ENCODE measurements around the gene PFDN6. TPM values are rescaled to one million over a fixed set of nuclear protein-coding genes. Genes with fewer than 3 reads are reported as not detected.
A peak's percentile ranks its signal among the peaks of the same experiment; 100 is the strongest.

Gene PFDN6
- total RNA-seq, 3 donors from 2014 or later: 37.9 to 50.1 (median 40.2) TPM

DNA sequence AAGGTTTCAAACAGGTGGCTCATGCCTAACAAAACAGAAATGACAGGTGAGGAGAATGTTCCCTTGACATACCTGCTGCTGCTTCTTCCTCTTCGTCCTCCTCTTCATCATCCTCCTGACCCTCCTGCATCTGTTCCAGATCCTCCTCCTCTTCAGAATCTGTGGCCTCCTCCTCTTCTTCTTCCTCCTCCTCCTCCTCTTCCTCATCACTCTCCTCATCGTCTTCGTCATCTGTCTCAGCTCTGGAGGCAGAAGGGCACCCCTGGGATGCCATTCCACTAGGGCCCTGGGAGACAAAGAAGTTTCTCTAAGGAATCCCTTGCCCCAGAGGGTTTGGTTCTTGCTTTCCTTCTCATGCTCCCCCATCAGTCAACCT, 30.5 kb downstream of the PFDN6 start:
- H3K9me3 ChIP-seq: no peaks in the 10 kb centered on the region
- peaks cover 36% of the 10 kb centered on the region for H3K4me1 ChIP-seq (ENCODE audit: low read depth)
- intact Hi-C loops (cut with DNase I, micrococcal nuclease): no loop called here
- DNase-seq (no peak), ATAC-seq (no peak)
- H3K36me3 ChIP-seq (ENCODE audit: low read depth): peaks cover 5% of the 10 kb centered on the region
- TF ChIP-seq, protein P1, sequence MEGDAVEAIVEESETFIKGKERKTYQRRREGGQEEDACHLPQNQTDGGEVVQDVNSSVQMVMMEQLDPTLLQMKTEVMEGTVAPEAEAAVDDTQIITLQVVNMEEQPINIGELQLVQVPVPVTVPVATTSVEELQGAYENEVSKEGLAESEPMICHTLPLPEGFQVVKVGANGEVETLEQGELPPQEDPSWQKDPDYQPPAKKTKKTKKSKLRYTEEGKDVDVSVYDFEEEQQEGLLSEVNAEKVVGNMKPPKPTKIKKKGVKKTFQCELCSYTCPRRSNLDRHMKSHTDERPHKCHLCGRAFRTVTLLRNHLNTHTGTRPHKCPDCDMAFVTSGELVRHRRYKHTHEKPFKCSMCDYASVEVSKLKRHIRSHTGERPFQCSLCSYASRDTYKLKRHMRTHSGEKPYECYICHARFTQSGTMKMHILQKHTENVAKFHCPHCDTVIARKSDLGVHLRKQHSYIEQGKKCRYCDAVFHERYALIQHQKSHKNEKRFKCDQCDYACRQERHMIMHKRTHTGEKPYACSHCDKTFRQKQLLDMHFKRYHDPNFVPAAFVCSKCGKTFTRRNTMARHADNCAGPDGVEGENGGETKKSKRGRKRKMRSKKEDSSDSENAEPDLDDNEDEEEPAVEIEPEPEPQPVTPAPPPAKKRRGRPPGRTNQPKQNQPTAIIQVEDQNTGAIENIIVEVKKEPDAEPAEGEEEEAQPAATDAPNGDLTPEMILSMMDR (IDR thresholded peaks at IDR 0.05): no peak
- no peak overlapping the region for H3K4me3 ChIP-seq

DNA sequence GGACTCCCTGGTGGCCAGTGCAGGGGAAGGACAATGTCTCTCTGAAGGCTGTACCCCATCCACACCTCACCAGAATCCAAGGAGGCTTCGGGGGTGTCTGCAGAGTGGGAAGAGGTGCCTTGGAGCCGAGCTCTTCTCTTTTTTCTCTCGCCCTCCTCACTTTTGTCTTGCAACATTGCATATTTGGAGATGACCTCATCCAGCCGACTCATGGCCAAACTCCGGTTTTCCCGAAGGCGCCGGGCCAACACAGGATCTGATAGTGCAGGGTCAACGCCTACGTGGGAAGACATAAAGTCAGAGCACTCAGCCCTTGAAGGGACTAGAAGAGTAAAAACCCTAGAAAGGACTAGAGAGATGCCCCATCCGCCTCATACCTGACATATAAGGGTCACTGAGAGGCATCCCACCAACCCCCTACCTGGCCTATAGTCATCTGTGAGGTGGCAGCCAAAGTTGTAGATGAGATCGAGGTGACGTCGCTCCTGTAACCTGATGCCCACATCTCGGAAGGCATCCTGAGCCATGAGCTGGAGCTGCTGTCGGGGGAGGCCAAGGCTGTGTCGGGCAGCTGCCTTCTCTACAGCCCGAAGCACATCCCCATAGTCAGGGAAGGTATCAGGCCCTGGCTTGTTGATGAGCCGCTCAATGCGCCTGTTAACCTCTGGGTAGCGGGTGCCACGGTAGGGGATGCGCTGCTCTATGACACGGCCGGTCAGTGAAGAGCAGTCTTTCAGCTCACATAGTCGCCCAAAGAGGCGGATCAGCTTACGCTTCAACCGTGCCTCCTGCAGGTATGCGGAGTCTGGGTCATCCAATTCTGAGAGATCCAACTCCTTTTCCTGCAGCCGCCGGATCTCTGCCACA, 31.1 kb downstream of the PFDN6 start:
- ATAC-seq (no peak), DNase-seq (peak; percentile 38 to 62 (median 44))
- TF ChIP-seq, protein P1 (IDR thresholded peaks at IDR 0.05): no peak
- no peak overlapping the region for H3K4me3 ChIP-seq
- H3K4me1 ChIP-seq (ENCODE audit: low read depth): peaks cover 30% of the 10 kb centered on the region
- no peaks in the 10 kb centered on the region for H3K9me3 ChIP-seq
- H3K36me3 ChIP-seq (ENCODE audit: low read depth): peaks cover 5% of the 10 kb centered on the region
- intact Hi-C loops (cut with DNase I, micrococcal nuclease): no loop called here

DNA sequence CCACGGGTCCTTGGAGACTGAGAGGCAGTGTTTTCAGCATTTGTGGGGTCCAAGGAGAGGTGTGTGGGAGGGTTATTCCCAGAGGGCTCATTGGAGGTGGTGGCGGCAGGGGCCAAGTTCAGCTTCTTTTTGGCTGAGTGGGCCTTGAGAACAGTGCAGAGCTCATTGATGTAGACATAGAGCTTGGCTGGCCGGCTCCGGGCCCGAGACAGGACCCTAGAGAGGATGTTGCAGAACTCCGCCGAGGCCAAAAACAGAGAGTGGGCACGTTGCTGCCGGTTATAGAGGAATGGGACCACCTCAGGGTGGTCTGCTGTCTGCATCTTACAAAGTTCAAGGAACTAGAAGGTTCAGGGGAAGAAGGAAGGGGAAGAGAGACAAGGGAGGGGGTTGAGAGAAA, 31.8 kb downstream of the PFDN6 start:
- no peaks in the 10 kb centered on the region for H3K9me3 ChIP-seq
- ATAC-seq (no peak), DNase-seq (no peak)
- H3K4me3 ChIP-seq: no peak overlapping the region
- peaks cover 5% of the 10 kb centered on the region for H3K36me3 ChIP-seq (ENCODE audit: low read depth)
- intact Hi-C loops (cut with DNase I, micrococcal nuclease): no loop called here
- TF ChIP-seq, protein P1 (IDR thresholded peaks at IDR 0.05): no peak
- peaks cover 30% of the 10 kb centered on the region for H3K4me1 ChIP-seq (ENCODE audit: low read depth)

DNA sequence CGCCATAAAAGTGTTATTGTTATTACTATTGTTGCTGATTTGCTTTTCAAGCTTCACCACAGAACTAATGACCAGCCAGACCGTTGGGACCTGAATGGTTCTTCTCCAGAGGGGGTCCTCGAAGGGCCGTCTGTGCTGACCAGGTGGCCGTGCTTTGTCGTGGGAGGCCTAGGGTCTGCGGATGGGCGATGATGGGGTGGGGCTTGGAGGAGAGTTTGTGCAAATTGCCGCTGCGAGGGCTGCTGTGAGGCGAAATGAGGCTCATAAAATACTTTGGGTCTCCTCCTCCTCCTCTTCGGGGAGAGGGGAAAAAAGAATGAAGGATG, 34.2 kb downstream of the PFDN6 start:
- intact Hi-C loops (cut with DNase I, micrococcal nuclease): no loop called here
- Histone ChIP-seq H3K36me3 (ENCODE audit: low read depth) (peaks cover 5% of the 10 kb centered on the region), H3K4me3 (peak overlapping the region; percentile 54), H3K4me1 (ENCODE audit: low read depth) (peaks cover 22% of the 10 kb centered on the region), H3K9me3 (no peaks in the 10 kb centered on the region)
- TF ChIP-seq, protein P1 (IDR thresholded peaks at IDR 0.05): no peak
- ATAC-seq (no peak), DNase-seq (peak in 1 of 3 donors; percentile 74)

DNA sequence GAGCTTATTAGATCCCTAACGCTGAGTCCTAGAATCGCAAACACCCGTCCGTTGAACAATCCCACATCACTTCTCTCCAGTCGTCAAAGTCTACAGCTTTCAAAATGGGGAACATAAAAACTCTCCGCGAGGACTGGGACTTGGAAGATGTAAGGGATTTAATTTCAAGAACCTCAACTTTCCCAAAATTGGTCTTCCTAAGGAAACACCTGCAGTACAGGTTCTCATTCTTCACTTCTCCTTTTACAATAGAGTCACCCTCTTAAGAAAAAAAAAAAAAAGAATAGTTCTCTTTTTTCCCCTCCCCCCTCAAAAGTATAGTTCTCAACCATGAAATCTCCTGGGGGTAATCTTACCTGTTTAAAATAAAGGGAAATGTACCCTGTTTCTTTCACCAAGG, 34.7 kb downstream of the PFDN6 start:
- peaks cover 5% of the 10 kb centered on the region for H3K36me3 ChIP-seq (ENCODE audit: low read depth)
- DNase-seq: peak in 1 of 3 donors; percentile 33
- intact Hi-C loops (cut with DNase I, micrococcal nuclease): no loop called here
- peaks cover 20% of the 10 kb centered on the region for H3K4me1 ChIP-seq (ENCODE audit: low read depth)
- TF ChIP-seq, protein P1 (IDR thresholded peaks at IDR 0.05): no peak
- ATAC-seq: no peak
- H3K4me3 ChIP-seq: no peak overlapping the region
- H3K9me3 ChIP-seq: no peaks in the 10 kb centered on the region
